CD8-positive, alpha-beta memory T cell (primary cell): ENCODE measurements around the gene ANTKMT. TPM values are rescaled to one million over a fixed set of nuclear protein-coding genes. Genes with fewer than 3 reads are reported as not detected.

Source experiments
- CTCF ChIA-PET: fragments of 350-600 bp; sonication (Branson Sonifier 250); formaldehyde crosslinking; loops from one replicate; lab custom pipeline; 2021; ENCODE audit warnings: antibody characterized with exemption; lab: Charles Lee
- POLR2A ChIA-PET: fragments of 350-600 bp; sonication (Branson Sonifier 250); formaldehyde crosslinking; loops from one replicate; lab custom pipeline; 2021; ENCODE audit warnings: antibody characterized with exemption; lab: Charles Lee
- DNase-seq, 5 donors: peaks; one replicate each; pipeline versions ENCODE4 v3.0.0 to v3.0.0-alpha.2; 2020 to 2022; ENCODE audit warnings: mixed read lengths in 1 of 5
- H3K27ac ChIP-seq: one replicate; pipeline ENCODE4 v1.7.0; 2013; ENCODE audit warnings: low read depth, mild to moderate bottlenecking, low read length, moderate library complexity
- H3K27me3 ChIP-seq: 2 replicates; pipeline ENCODE4 v1.7.0; 2013; ENCODE audit warnings: low read length, mild to moderate bottlenecking; ENCODE audit not compliant: insufficient read depth, poor library complexity, severe bottlenecking
- H3K36me3 ChIP-seq: 2 replicates; pipeline ENCODE4 v1.7.0; 2013; ENCODE audit warnings: mild to moderate bottlenecking, low read length, moderate library complexity; ENCODE audit not compliant: insufficient read depth
- H3K4me1 ChIP-seq: 2 replicates; pipeline ENCODE4 v1.7.0; 2013; ENCODE audit warnings: mild to moderate bottlenecking, low read length, moderate library complexity; ENCODE audit not compliant: insufficient read depth
- H3K4me3 ChIP-seq: 2 replicates; pipeline ENCODE4 v1.7.0; 2013; ENCODE audit warnings: mild to moderate bottlenecking, low read length
- H3K9me3 ChIP-seq: 2 replicates; pipeline ENCODE4 v1.7.0; 2013; ENCODE audit warnings: mild to moderate bottlenecking, low read length
- H3K27ac Mint-ChIP-seq, 8 donors: one replicate each; pipeline ENCODE4 v1.8.0; 2020 to 2021; ENCODE audit warnings: mixed read lengths in 8 of 8, mild to moderate bottlenecking in 6 of 8, inconsistent platforms in 3 of 8, moderate library complexity in 3 of 8
- H3K27me3 Mint-ChIP-seq, 2 donors: one replicate each; pipeline ENCODE4 v1.8.0; 2020 to 2021; ENCODE audit warnings: mixed read lengths in 2 of 2, mild to moderate bottlenecking in 1 of 2, moderate library complexity in 1 of 2
- H3K36me3 Mint-ChIP-seq, 3 donors: one replicate each; pipeline ENCODE4 v1.8.0; 2020 to 2021; ENCODE audit warnings: mixed read lengths in 3 of 3, inconsistent platforms in 1 of 3, mild to moderate bottlenecking in 1 of 3
- H3K4me1 Mint-ChIP-seq, 3 donors: one replicate each; pipeline ENCODE4 v1.8.0; 2020 to 2021; ENCODE audit warnings: mixed read lengths in 3 of 3, inconsistent platforms in 1 of 3, mild to moderate bottlenecking in 1 of 3
- H3K4me3 Mint-ChIP-seq, 7 donors: one replicate each; pipeline ENCODE4 v1.8.0; 2020 to 2021; ENCODE audit warnings: mixed read lengths in 7 of 7, mild to moderate bottlenecking in 6 of 7, moderate library complexity in 4 of 7, inconsistent platforms in 2 of 7
- H3K9me3 Mint-ChIP-seq, 5 donors: one replicate each; pipeline ENCODE4 v1.8.0; 2020 to 2022; ENCODE audit warnings: mixed read lengths in 5 of 5, mild to moderate bottlenecking in 3 of 5, moderate library complexity in 2 of 5, inconsistent platforms in 1 of 5
- polyA plus RNA-seq: library from polyadenylated mRNA; unstranded; fragments of 300-500 nt; fragmentation: Illumina TruSeq; gene quantifications from one replicate; pipeline ENCODE4 v1.2.3, GENCODE V29; 2021
- total RNA-seq, 2 experiments: library from RNA; stranded (reverse); gene quantifications; one replicate each; pipeline ENCODE4 v1.2.3, GENCODE V29; 2021

ANTKMT gene
- total and polyA plus RNA-seq, 3 experiments from 2014 or later, result 64.2 to 127 (median 72.0) TPM

DNA sequence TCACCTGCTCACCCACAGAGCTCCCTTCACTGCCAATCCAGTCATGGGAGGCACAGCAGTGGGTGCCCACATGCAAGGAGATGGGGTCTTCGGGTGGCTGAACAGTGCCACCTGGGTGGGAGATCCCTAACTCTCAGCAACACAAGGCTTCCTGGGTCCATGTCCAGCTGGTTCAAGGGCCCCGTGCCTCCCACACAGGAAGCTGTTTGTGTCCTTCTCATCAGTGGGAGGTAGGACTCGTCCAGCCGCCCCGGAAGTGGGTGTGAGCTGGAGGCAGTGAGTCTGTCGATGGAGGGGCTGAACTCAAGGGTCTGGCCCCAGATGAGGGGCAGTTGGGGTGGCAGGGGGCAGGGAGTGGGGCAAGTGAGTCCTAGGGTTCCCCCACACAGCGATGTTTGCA lies 16.9 kb upstream of the ANTKMT start:
- CTCF ChIA-PET, result interaction anchor here (1.0 kb wide), 1 partner anchor 8 kb away, joined by 4 read pairs; no protein-coding TSS in a partner anchor
- Mint-ChIP-seq H3K9me3 (no peaks in the 10 kb centered on the region), H3K4me3 (no peak overlapping the region), H3K36me3 (no peaks in the 10 kb centered on the region), H3K27me3 (peaks cover 34% of the 10 kb centered on the region in 2 donors), H3K27ac (no peak overlapping the region), H3K4me1 (peaks cover 8 to 28% (median 10%) of the 10 kb centered on the region in 3 donors)
- no peaks in the 10 kb centered on the region for H3K9me3 ChIP-seq
- no peak overlapping the region for H3K4me3 ChIP-seq
- H3K27me3 ChIP-seq, result peaks cover 53% of the 10 kb centered on the region
- H3K36me3 ChIP-seq, result no peaks in the 10 kb centered on the region
- POLR2A ChIA-PET, result interaction anchor here (1.1 to 1.2 kb wide), 2 partner anchors 8 to 29 kb away, joined by 3 read pairs; partner anchors contain the start of gene RHBDL1
- no peak overlapping the region for H3K27ac ChIP-seq
- DNase-seq, result no peak
- H3K4me1 ChIP-seq, result peaks cover 20% of the 10 kb centered on the region

DNA sequence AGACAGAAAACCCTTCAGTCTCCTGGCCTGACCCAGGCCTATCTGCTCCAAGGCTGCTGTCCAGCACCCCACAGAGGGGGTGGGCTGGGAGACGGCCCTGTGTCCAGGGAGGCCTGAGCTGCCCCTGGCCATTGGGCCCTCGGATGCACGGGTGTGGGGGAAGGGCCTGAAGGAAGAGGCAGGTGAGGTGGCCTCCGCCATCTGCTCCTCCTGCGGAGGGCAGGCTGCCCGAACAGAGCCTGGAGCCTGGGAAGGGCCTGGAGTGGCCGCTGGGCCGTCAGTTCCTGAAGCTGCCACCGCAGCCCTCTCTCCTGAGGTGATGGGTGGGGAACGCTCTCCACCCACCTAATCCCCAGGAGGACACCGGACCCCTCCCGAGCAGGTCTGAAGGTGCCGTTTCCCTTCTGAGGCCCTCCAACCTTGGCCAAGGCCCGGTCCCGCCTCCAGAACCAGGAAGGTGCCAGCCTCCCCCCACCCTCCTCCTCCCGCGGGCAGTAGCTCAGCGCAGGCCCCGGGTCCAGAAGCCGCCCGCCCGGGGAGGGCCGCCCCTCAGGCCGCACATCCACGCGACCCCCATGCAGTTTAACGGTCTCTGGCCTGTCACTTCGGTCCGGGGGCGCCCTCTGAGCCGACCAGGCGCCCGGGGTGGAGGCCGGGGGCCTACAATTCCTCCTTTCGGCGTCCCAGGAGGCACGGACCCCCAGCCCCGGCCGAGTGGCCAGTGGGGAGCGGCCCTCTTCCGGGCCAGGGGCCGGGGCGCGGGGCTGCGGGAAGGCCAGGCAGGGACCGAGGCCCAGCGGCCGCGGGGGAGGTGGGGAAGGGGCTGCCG lies 16.2 kb upstream of the ANTKMT start:
- ChIA-PET CTCF (interaction anchor here (1.0 kb wide), 1 partner anchor 7 kb away, joined by 4 read pairs; no protein-coding TSS in a partner anchor), POLR2A (interaction anchor here (1.1 to 1.2 kb wide), 2 partner anchors 9 to 30 kb away, joined by 3 read pairs; partner anchors contain the start of gene RHBDL1)
- H3K4me1 Mint-ChIP-seq, result peaks cover under 1 to 21% (median 6%) of the 10 kb centered on the region in 3 donors
- peaks cover 60% of the 10 kb centered on the region for H3K27me3 ChIP-seq
- H3K9me3 ChIP-seq, result no peaks in the 10 kb centered on the region
- peaks cover 12% of the 10 kb centered on the region for H3K4me1 ChIP-seq
- H3K4me3 Mint-ChIP-seq, result no peak overlapping the region
- H3K4me3 ChIP-seq, result no peak overlapping the region
- H3K36me3 ChIP-seq, result no peaks in the 10 kb centered on the region
- no peaks in the 10 kb centered on the region for H3K9me3 Mint-ChIP-seq
- H3K27me3 Mint-ChIP-seq, result peaks cover 36 to 41% of the 10 kb centered on the region in 2 donors
- no peak for DNase-seq
- H3K36me3 Mint-ChIP-seq, result no peaks in the 10 kb centered on the region
- no peak overlapping the region for H3K27ac ChIP-seq
- no peak overlapping the region for H3K27ac Mint-ChIP-seq

DNA sequence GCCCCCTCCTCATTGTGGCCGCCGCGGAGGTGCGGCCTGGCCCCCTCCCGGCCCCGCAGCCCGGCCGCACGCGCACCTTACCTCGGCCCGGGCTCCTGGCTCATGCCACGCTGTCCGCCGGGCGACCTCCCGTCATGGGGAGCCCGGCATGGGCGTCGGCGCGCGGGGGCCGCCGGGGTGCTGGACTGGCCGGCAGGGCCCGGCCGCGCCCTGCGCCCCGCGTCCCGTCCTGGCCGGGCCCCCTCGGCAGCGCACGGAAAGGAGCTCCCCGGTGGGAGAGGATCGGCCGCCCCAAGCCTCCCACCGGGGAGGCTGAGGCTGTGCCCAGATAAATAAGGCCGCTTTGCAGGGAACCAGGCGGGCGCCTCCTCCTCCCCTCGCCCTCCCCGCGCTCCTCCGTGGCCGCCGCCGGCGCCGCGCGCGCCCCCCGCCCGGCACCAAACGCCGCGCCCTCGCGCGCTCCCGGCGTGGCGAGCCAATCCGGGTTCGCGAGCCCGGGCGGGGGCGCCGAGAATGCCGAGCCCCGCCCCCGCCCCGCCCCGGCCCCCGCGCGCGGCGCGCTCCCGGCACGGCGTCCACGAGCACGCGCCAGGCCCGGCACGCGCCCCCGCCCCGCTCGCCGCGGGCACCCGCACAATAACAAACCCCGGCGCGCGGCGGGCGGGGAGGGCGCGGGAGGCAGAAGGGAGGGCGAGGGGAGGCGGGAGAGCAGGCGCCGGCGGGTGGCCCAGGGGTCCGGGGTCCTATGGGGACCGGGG lies 15.3 kb upstream of the ANTKMT start, which contains the start of gene FBXL16:
Gene FBXL16, minus strand, starts transcription at position 371 of the 758 bp plus-strand sequence. CDS start 8,396 bp downstream, outside the sequence.
- H3K27ac ChIP-seq, result no peak within 1 kb of the TSS
- POLR2A ChIA-PET, result no interaction called here
- peak within 1 kb of the TSS in 3 of 7 donors; percentile 29 to 81 (median 41) for H3K4me3 Mint-ChIP-seq
- H3K27me3 Mint-ChIP-seq, result peaks cover 36 to 47% of the 10 kb centered on the region in 2 donors
- H3K27me3 ChIP-seq, result peaks cover 69% of the 10 kb centered on the region
- CTCF ChIA-PET, result interaction anchor here (22.8 kb wide), 1 partner anchor 31 kb away, joined by 332 read pairs; the partner anchor contains the start of genes CIAO3 and HAGHL
- H3K9me3 ChIP-seq, result no peaks in the 10 kb centered on the region
- no peak within 1 kb of the TSS for H3K27ac Mint-ChIP-seq
- H3K4me1 ChIP-seq, result peaks cover 5% of the 10 kb centered on the region
- H3K36me3 Mint-ChIP-seq, result no peaks in the 10 kb centered on the region
- H3K4me3 ChIP-seq, result no peak within 1 kb of the TSS
- no peaks in the 10 kb centered on the region for H3K36me3 ChIP-seq
- no peaks in the 10 kb centered on the region for H3K9me3 Mint-ChIP-seq
- no peak for DNase-seq
- peaks cover 0 to 17% (median 4%) of the 10 kb centered on the region in 3 donors for H3K4me1 Mint-ChIP-seq

DNA sequence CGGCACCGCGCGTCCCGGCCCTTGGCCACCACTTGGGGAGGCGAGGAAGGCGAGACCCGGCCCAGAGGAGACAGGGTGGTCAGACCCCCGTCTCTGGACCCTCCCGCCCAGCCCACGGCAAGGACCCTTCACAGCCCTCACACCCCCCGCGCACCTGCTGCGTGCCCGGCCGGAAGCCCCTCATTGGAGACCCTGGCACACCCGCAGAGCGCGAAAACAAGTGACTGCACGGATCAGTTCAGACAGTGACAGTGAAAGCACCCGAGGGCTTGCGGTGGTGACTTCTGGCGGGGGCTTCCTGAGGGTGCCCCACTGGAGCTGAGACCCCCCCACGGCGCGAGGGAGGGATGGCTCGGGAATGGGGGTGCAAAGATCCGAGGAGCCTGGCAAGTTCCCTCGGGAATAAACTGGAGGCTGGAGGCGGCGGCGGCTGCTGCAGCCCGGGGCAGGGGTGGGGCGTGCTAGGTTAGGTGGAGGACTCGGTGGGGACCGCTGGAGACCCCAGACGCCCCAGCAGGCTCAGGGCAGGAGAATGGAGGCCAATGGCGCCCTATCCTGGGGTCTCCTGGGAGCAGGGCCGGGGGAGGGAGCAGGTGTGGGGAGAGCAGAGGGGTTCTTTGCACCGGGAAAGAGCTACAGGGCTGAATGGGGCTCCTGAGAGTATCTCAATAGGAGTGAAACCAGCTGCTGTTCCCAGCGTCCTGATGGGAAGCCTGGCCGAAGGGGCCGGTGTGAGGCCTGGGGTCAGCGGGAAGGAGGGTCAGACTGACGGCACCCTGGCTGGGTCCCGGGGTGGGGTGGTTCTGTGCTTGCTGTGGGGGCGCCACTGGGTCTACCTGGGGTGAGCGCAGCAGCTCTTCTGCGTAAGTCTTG lies 14.5 kb upstream of the ANTKMT start:
- Mint-ChIP-seq H3K27me3 (peaks cover 36 to 51% of the 10 kb centered on the region in 2 donors), H3K9me3 (no peaks in the 10 kb centered on the region), H3K4me3 (peak overlapping the region in 3 of 7 donors; percentile 29 to 81 (median 41)), H3K4me1 (peaks cover 0 to 13% (median 4%) of the 10 kb centered on the region in 3 donors), H3K36me3 (no peaks in the 10 kb centered on the region), H3K27ac (no peak overlapping the region)
- Histone ChIP-seq H3K27ac (no peak overlapping the region), H3K9me3 (no peaks in the 10 kb centered on the region), H3K4me3 (no peak overlapping the region), H3K27me3 (peaks cover 70% of the 10 kb centered on the region), H3K4me1 (no peaks in the 10 kb centered on the region), H3K36me3 (no peaks in the 10 kb centered on the region)
- POLR2A ChIA-PET, result no interaction called here
- CTCF ChIA-PET, result interaction anchor here (2.3 to 22.8 kb wide), 2 partner anchors 15 to 30 kb away, joined by 11 to 332 read pairs; partner anchors contain the start of genes ANTKMT, CIAO3 and HAGHL
- no peak for DNase-seq

DNA sequence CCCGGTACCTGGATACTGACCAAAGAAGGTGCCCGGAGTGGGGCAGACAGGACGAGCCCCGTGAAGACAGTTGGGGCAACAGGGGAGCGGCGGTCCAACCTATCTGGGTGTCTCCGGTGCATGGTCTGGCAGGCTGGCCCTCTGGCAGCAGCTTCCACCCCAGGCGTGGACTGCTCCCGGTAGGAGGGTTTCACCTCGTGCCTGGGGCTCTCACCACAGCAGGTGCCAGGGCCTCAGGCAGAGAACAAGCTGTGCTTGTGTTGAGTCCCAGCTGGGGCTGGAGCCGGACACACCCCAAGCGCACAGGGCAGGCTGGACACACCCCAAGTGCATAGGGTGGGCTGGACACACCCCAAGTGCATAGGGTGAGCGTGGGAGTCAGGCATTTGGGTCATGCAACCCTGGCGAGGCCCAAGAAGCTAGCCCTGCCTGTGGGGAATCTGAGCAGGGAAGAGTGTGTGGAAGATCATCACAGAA lies 13.8 kb upstream of the ANTKMT start:
- Mint-ChIP-seq H3K36me3 (no peaks in the 10 kb centered on the region), H3K27me3 (peaks cover 36 to 51% of the 10 kb centered on the region in 2 donors), H3K4me1 (peaks cover 0 to 13% (median 4%) of the 10 kb centered on the region in 3 donors), H3K4me3 (no peak overlapping the region), H3K9me3 (no peaks in the 10 kb centered on the region), H3K27ac (no peak overlapping the region)
- CTCF ChIA-PET, result interaction anchor here (2.3 to 22.8 kb wide), 2 partner anchors 14 to 29 kb away, joined by 11 to 332 read pairs; partner anchors contain the start of genes ANTKMT, CIAO3 and HAGHL
- Histone ChIP-seq H3K36me3 (no peaks in the 10 kb centered on the region), H3K27ac (no peak overlapping the region), H3K27me3 (peaks cover 64% of the 10 kb centered on the region), H3K9me3 (no peaks in the 10 kb centered on the region), H3K4me3 (no peak overlapping the region), H3K4me1 (no peaks in the 10 kb centered on the region)
- no peak for DNase-seq
- POLR2A ChIA-PET, result interaction anchor here (0.9 kb wide), 1 partner anchor 12 kb away, joined by 4 read pairs; no protein-coding TSS in a partner anchor

DNA sequence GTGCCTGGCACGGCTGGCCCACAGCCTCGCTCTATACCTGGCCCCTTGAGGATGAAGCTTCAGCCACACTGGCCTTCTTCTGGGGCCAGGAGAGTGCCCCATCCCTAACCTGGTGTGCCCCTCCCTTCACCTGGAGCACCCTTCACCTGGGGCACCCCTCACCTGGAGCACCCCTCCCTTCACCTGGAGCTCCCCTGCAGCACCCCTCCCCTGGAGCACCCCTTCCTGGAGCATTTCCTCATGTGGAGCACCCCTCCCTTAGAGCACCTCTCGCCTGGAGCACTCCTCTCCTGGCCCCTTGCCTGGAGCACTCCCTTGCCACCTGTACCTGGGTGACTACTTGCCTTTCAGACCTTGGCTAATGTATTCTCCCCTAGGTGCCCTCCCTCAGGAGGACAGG lies 12.9 kb upstream of the ANTKMT start:
- Histone ChIP-seq H3K4me3 (no peak overlapping the region), H3K9me3 (no peaks in the 10 kb centered on the region), H3K27me3 (peaks cover 56% of the 10 kb centered on the region), H3K36me3 (no peaks in the 10 kb centered on the region), H3K4me1 (no peaks in the 10 kb centered on the region), H3K27ac (no peak overlapping the region)
- H3K27me3 Mint-ChIP-seq, result peaks cover 28 to 46% of the 10 kb centered on the region in 2 donors
- H3K27ac Mint-ChIP-seq, result no peak overlapping the region
- H3K4me1 Mint-ChIP-seq, result peaks cover 1 to 13% (median 4%) of the 10 kb centered on the region in 3 donors
- H3K4me3 Mint-ChIP-seq, result peak overlapping the region in 3 of 7 donors; percentile 33 to 47 (median 44)
- no peaks in the 10 kb centered on the region for H3K36me3 Mint-ChIP-seq
- CTCF ChIA-PET, result interaction anchor here (2.3 to 22.8 kb wide), 2 partner anchors 13 to 28 kb away, joined by 11 to 332 read pairs; partner anchors contain the start of genes ANTKMT, CIAO3 and HAGHL
- DNase-seq, result no peak
- H3K9me3 Mint-ChIP-seq, result no peaks in the 10 kb centered on the region
- POLR2A ChIA-PET, result no interaction called here
